Activated CD4-positive, alpha-beta T cell treated with anti-CD3 and anti-CD28 coated beads, Interleukin-2, amount 50 U/mL, for 16 hours (primary cell): Measurements from ENCODE around the gene PPP1R3F.
A peak's percentile ranks its signal among the peaks of the same experiment; 100 is the strongest.
"Not testable (repeated sequence)": the region's sequence is repeated elsewhere in the genome, so short reads cannot be mapped to it uniquely, and the experiment has no call there.

Source experiments
- DNase-seq: peaks from one replicate; pipeline ENCODE4 v3.0.0-alpha.2; 2020

PPP1R3F gene

DNA sequence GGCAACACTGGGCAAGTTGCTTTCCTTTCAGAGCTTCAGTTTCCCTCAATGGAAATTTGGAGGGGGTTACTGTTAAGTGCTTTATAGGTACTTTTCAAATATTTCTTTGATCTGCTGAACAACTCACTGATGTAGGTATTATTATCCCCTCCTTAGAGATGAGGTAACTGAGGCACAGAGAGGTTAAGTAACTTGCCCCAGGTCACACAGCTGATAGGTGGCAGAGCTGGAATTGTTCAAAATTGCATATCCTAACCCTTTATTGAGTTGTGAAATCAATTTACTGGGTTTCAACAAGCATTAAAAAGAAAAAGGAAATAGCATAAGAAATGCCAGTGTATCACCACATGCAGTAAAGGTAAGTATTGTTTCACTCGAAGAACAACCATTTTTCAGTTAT lies 6.6 kb downstream of the PPP1R3F start:
- no peak for DNase-seq

GRCh38 chrX:49276671-49277534 lies 7.3 kb downstream of the PPP1R3F start:
- DNase-seq, result peak; percentile 37

DNA sequence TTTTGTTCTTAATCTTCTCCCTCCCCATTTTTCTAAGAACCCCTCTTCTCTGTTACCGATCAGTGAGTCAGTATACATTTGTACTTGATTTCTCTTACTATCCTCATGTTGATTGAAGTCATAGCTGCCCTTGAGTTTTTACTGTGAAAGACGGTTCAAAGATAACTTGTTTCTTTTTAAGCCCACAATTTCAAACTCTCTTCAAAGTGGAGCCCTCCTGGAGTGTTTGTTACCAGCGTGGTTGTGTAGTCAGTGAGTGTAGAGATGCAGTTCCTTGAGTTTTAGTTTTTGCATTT lies 7.9 kb downstream of the PPP1R3F start:
- no peak for DNase-seq

DNA sequence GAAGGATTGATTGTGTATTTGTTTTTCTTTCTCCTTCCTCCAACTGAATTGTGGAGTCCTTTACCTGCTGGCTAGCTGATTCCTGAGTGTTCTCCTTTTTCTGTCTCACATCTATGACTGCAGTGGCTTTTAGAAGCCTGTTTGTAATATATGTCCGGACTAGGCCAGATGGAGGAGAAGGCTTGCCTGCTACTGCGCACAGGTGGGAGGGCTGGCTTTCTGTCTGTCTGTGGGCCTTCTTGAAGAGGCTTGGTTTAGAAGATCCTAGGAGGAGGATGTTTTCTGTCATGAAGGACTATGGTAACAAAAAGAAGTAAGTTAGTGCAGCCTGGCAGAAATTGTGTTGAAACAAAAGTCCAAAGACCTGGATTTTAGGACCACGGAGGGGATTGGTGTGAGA lies 8.5 kb downstream of the PPP1R3F start:
- no peak for DNase-seq

DNA sequence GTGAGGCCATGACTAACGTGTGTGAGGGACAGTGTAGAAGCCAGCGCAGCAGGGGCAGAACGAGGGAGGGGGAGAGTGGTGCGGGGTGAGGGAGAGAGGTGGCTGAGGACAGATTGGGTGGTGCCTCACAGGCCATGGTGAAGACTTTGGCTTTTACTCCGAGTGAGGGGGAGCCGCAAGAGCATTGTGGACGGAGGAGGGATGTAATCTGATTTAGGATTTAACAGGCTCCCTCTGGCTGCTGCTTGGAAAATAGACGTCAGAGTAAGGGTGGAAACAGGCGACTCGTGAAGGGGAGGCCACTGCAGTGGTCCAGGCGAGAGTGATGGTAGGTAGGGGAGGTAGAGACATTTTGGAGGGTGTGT lies 13.0 kb downstream of the PPP1R3F start:
- DNase-seq, result no peak

DNA sequence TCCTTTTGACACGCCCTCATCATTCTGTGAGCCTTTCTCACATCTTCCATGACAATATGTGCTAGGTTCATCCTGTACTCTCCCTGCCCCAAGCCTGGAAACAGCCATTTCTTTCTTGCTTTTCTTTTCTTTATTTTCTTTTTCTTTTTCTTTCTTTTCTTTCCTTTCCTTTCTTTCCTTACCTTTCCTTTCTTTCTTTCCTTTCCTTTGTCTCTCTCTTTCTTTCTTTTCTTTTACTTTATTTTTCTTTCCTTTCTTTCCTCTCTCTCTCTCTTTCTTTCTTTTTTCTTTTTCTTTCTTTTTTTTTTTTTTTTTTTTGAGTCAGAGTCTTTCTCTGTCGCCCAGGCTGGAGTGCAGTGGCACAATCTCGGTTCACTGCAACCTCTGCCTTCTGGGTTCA lies 14.6 kb downstream of the PPP1R3F start:
- DNase-seq, result no peak

GRCh38 chrX:49286136-49286535 lies 16.5 kb downstream of the PPP1R3F start:
- no peak for DNase-seq

- DNase-seq, result no peak
Measured at GRCh38 chrX:49286581-49286980, 17.0 kb downstream of the PPP1R3F start.

- no peak for DNase-seq
Measured at GRCh38 chrX:49287665-49288064, 18.1 kb downstream of the PPP1R3F start.

GRCh38 chrX:49290215-49290614 lies 20.6 kb downstream of the PPP1R3F start:
- DNase-seq, result no peak

- peak; percentile 75 for DNase-seq
Measured at GRCh38 chrX:49291615-49292337, 22.2 kb downstream of the PPP1R3F start.

- DNase-seq, result no peak
Measured at GRCh38 chrX:49292400-49293362, 23.1 kb downstream of the PPP1R3F start.

DNA sequence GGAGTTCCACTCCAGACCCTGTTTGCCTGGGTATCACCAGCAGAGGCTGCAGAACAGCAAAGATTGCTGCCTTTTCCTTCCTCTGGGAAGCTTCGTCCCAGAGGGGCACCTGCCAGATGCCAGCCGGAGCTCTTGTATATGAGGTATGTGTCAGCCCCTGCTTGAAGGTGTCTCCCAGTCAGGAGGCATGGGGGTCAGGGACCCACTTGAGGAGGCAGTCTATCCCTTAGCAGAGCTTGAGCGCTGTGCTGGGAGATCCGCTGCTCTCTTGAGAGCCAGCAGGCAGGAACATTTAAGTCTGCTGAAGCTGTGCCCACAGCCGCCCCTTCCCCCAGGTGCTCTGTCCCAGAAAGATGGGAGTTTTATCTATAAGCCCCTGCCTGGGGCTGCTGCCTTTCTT lies 29.7 kb downstream of the PPP1R3F start:
- DNase-seq, result not testable (repeated sequence)

DNA sequence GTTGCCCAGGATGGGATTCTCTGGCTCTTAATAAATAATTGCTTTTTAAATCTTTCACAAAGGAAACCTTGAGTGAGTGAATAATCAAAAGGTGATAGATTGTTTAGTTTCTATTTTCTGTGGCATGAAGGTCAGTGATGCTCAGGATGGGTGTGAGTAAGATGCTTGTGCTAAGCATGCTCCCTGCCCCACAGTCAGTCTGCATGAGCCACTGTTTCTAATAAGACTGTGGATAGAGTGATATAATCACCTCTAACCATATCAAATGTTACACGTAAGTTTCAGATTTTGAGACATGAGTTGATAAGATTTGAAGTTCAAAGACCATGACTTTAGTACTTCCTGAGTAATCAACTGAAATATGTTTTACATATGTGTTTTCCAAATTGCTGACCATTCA lies 31.1 kb downstream of the PPP1R3F start:
- no peak for DNase-seq

DNA sequence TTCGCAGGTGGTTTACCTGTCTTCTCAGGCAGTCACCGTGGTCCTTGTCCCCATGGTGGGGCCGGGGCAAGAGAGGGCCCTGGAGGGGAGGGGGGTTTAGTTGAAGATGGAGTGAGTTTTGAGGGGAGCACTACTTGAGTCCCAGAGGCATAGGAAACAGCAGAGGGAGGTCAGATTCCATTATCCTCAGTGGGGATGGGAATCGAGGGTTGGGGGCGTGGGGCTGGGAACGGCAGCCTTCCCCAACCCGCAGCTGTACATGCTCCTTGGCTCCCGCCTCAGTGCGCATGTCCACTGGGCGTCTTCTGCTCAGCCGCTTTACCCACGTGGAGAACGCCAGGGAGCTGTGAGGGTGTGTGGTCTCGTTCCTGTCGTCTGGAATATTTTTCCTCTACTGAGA lies 33.8 kb downstream of the PPP1R3F start, which contains the start of gene GAGE10:
GAGE10 (plus strand) TSS at position 301 of the 400 bp plus-strand sequence. CDS start 1,214 bp downstream, outside the sequence.
- DNase-seq, result no peak

GRCh38 chrX:49307775-49308174 lies 38.2 kb downstream of the PPP1R3F start:
- not testable (repeated sequence) for DNase-seq

- DNase-seq, result no peak
Measured at GRCh38 chrX:49308604-49309269, 39.1 kb downstream of the PPP1R3F start.

DNA sequence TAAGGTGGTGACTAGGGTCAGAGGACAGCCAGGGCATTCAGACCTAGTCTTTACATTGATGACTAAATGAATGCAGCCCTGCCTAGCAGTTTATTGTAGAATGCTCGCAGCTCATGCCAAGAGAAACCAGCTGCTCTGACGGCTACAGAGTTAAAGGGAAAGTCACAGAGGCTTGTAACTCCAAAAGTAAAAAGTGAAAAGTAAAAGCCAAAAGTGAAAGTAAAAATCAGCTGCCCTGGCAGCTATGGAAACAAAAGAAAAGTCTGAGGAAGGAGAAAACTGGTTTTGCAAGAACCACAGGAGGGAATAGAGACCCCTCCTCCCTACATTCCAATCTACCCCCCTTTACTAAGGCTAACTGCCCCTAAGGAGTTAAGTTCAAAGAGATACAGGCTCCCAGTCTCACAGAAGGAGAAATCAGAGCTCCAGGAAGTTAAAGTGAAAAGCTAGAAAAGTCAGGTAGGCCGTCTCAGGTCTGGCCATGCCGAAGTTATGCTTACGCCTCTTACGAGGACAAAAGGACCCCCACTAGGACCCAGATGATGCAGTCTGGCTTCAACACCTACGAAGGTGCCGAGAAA lies 39.9 kb downstream of the PPP1R3F start:
- no peak for DNase-seq

GRCh38 chrX:49310371-49310770 lies 40.8 kb downstream of the PPP1R3F start:
- DNase-seq, result no peak

DNA sequence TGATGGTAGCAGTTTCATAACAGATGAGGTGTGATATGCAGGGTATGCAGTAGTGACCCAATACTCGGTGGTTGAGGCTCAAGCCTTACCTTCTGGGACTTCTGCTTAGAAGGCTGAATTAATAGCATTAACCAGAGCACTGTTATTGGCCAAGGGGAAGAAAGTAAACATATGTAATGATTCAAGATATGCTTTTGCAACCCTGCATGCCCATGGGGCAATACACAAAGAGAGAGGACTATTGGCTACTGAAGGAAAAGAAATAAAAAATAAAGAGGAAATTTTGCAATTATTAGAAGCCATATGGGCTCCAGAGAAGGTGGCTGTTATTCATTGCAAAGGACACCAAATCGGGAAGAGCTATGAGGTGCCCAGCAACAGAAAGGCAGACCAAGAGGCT lies 42.6 kb downstream of the PPP1R3F start:
- no peak for DNase-seq

- no peak for DNase-seq
Measured at GRCh38 chrX:49316085-49316484, 46.5 kb downstream of the PPP1R3F start.

- DNase-seq, result not testable (repeated sequence)
Measured at GRCh38 chrX:49321737-49322136, 52.1 kb downstream of the PPP1R3F start, which contains the start of gene GAGE12J. TSS of gene GAGE12J (plus strand) at chrX:49322037. CDS start at chrX:49323194, 1,157 bp downstream.
